ENCODE results near the gene TMEM126A. TPM values are rescaled to one million over a fixed set of nuclear protein-coding genes. Genes with fewer than 3 reads are reported as not detected.

Gene TMEM126A
- total and polyA plus RNA-seq, 2 of the 13 experiments (the other 11 are each of a cell fraction or from before 2014, with no cell fraction given) = 59.5 to 66.9 TPM

DNA sequence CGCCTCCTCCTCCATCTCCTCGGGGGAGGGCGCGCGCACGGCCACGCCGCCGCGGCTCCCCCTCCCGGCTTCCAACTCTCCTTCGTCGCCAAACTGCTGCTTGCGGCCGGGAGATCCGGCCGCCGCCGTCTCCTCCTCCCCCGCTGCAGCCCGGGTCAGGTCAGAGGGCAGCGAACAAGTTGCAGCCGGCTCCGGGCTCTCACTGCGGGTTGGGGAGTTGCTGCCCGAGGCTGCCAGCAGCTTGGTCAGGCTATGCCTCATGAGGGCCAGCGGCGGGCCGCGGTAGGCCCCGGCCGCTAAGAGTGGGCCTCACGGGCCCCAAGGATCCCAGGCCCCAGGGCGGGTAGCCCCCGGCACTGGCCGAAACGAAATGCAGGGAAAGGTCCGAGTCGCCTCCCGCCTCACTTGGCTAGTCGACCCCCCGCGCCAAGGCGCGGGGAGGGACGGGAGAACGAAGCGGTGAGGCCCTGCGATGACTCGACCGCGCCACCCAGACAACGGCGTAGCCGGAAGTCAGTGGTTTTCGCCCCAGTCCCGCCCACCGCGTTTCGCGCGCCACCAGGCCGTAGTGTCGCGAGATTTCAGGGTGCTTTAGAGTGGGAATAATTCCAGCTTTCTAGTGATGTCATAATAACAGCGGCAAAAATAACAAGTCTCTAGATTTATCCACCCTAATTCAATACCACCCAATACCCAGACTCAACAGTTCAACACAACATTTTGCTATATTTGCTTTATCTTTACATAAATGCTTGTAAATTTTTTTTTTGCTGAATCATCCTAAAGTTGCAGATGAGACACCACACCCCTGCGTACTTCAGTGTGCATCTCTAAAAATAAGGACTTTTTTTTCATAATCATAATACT is 17.1 kb downstream of the TMEM126A start, which contains the start of gene CREBZF (continued):
- TF ChIP-seq, protein P1, sequence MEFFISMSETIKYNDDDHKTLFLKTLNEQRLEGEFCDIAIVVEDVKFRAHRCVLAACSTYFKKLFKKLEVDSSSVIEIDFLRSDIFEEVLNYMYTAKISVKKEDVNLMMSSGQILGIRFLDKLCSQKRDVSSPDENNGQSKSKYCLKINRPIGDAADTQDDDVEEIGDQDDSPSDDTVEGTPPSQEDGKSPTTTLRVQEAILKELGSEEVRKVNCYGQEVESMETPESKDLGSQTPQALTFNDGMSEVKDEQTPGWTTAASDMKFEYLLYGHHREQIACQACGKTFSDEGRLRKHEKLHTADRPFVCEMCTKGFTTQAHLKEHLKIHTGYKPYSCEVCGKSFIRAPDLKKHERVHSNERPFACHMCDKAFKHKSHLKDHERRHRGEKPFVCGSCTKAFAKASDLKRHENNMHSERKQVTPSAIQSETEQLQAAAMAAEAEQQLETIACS (CRISPR knock-in tag; IDR thresholded peaks at IDR 0.05) = peak; percentile 61
- TF ChIP-seq CREM (IDR thresholded peaks at IDR 0.05) (peak; percentile 68), CREM (CRISPR knock-in tag; IDR thresholded peaks at IDR 0.05) (0 out of 2 replicates have a peak, but pooled peaks have one; percentile 25), ZSCAN31 (CRISPR knock-in tag; IDR thresholded peaks at IDR 0.05; ENCODE audit: low read depth) (peak; percentile 84; the same call in 1 of the 2 replicates), SRSF4 (IDR thresholded peaks at IDR 0.05; ENCODE audit: low read depth, low read length, poor library complexity, severe bottlenecking) (no peak), CEBPB (IDR thresholded peaks at IDR 0.05; ENCODE audit: borderline replicate concordance, low read depth, low read length) (no peak), ATF1 (CRISPR knock-in tag; IDR thresholded peaks at IDR 0.05) (peak; percentile 64; the same call in 1 of the 2 replicates), RXRB (CRISPR knock-in tag; IDR thresholded peaks at IDR 0.05; ENCODE audit: borderline replicate concordance) (peak; percentile 37; the same call in 1 of the 2 replicates), ZSCAN25 (CRISPR knock-in tag; IDR thresholded peaks at IDR 0.05) (peak; percentile 77; the same call in 1 of the 2 replicates), ZNF12 (CRISPR knock-in tag; IDR thresholded peaks at IDR 0.05) (peak; percentile 55; the same call in 1 of the 2 replicates), MYC (CRISPR knock-in tag; IDR thresholded peaks at IDR 0.05; ENCODE audit: borderline replicate concordance) (peak; percentile 85; the same call in 1 of the 2 replicates), TGIF2 (CRISPR knock-in tag; IDR thresholded peaks at IDR 0.05) (peak; percentile 59; the same call in 1 of the 2 replicates), HES4 (CRISPR knock-in tag; IDR thresholded peaks at IDR 0.05; ENCODE audit: borderline replicate concordance) (peak; percentile 79; the same call in 1 of the 2 replicates), ZNF350 (CRISPR knock-in tag; IDR thresholded peaks at IDR 0.05; ENCODE audit: borderline replicate concordance, low read depth) (peak; percentile 81; the same call in 1 of the 2 replicates)
- TF ChIP-seq, protein P2, sequence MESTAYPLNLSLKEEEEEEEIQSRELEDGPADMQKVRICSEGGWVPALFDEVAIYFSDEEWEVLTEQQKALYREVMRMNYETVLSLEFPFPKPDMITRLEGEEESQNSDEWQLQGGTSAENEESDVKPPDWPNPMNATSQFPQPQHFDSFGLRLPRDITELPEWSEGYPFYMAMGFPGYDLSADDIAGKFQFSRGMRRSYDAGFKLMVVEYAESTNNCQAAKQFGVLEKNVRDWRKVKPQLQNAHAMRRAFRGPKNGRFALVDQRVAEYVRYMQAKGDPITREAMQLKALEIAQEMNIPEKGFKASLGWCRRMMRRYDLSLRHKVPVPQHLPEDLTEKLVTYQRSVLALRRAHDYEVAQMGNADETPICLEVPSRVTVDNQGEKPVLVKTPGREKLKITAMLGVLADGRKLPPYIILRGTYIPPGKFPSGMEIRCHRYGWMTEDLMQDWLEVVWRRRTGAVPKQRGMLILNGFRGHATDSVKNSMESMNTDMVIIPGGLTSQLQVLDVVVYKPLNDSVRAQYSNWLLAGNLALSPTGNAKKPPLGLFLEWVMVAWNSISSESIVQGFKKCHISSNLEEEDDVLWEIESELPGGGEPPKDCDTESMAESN (CRISPR knock-in tag; conservative IDR thresholded peaks at IDR 0.05) = peak; percentile 73
- TF ChIP-seq, protein P3, sequence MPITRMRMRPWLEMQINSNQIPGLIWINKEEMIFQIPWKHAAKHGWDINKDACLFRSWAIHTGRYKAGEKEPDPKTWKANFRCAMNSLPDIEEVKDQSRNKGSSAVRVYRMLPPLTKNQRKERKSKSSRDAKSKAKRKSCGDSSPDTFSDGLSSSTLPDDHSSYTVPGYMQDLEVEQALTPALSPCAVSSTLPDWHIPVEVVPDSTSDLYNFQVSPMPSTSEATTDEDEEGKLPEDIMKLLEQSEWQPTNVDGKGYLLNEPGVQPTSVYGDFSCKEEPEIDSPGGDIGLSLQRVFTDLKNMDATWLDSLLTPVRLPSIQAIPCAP (CRISPR knock-in tag; IDR thresholded peaks at IDR 0.05; ENCODE audit: low read depth) = no peak
- TF ChIP-seq, protein P4, sequence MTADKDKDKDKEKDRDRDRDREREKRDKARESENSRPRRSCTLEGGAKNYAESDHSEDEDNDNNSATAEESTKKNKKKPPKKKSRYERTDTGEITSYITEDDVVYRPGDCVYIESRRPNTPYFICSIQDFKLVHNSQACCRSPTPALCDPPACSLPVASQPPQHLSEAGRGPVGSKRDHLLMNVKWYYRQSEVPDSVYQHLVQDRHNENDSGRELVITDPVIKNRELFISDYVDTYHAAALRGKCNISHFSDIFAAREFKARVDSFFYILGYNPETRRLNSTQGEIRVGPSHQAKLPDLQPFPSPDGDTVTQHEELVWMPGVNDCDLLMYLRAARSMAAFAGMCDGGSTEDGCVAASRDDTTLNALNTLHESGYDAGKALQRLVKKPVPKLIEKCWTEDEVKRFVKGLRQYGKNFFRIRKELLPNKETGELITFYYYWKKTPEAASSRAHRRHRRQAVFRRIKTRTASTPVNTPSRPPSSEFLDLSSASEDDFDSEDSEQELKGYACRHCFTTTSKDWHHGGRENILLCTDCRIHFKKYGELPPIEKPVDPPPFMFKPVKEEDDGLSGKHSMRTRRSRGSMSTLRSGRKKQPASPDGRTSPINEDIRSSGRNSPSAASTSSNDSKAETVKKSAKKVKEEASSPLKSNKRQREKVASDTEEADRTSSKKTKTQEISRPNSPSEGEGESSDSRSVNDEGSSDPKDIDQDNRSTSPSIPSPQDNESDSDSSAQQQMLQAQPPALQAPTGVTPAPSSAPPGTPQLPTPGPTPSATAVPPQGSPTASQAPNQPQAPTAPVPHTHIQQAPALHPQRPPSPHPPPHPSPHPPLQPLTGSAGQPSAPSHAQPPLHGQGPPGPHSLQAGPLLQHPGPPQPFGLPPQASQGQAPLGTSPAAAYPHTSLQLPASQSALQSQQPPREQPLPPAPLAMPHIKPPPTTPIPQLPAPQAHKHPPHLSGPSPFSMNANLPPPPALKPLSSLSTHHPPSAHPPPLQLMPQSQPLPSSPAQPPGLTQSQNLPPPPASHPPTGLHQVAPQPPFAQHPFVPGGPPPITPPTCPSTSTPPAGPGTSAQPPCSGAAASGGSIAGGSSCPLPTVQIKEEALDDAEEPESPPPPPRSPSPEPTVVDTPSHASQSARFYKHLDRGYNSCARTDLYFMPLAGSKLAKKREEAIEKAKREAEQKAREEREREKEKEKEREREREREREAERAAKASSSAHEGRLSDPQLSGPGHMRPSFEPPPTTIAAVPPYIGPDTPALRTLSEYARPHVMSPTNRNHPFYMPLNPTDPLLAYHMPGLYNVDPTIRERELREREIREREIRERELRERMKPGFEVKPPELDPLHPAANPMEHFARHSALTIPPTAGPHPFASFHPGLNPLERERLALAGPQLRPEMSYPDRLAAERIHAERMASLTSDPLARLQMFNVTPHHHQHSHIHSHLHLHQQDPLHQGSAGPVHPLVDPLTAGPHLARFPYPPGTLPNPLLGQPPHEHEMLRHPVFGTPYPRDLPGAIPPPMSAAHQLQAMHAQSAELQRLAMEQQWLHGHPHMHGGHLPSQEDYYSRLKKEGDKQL (CRISPR knock-in tag; IDR thresholded peaks at IDR 0.05; ENCODE audit: low read depth) = no peak
- TF ChIP-seq, protein P5, sequence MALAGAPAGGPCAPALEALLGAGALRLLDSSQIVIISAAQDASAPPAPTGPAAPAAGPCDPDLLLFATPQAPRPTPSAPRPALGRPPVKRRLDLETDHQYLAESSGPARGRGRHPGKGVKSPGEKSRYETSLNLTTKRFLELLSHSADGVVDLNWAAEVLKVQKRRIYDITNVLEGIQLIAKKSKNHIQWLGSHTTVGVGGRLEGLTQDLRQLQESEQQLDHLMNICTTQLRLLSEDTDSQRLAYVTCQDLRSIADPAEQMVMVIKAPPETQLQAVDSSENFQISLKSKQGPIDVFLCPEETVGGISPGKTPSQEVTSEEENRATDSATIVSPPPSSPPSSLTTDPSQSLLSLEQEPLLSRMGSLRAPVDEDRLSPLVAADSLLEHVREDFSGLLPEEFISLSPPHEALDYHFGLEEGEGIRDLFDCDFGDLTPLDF (CRISPR knock-in tag; IDR thresholded peaks at IDR 0.05) = peak; percentile 96

Data from HepG2 (cell line).